B cell (primary cell): ENCODE data around the gene ZNF25. TPM values are rescaled to one million over a fixed set of nuclear protein-coding genes. Genes with fewer than 3 reads are reported as not detected.

Experiments used
- ATAC-seq: fragments of 200-7000 bp; cut with Tn5 transposase; one replicate; pipeline ENCODE4 v1.10.0; 2021; ENCODE audit warnings: low read depth, mild to moderate bottlenecking, moderate number of reproducible peaks, moderate library complexity
- CTCF ChIA-PET: fragments of 350-600 bp; sonication (Branson Sonifier 250); formaldehyde crosslinking; loops from one replicate; lab custom pipeline; 2021; ENCODE audit warnings: antibody characterized with exemption, inconsistent platforms; lab: Charles Lee
- POLR2A ChIA-PET: fragments of 350-600 bp; sonication (Branson Sonifier 250); formaldehyde crosslinking; loops from one replicate; lab custom pipeline; 2021; ENCODE audit warnings: antibody characterized with exemption; lab: Charles Lee
- DNase-seq: peaks from one replicate; pipeline ENCODE4 v3.0.0; 2013
- H2AFZ ChIP-seq: 2 replicates; pipeline ENCODE4 v1.6.1; 2012; ENCODE audit warnings: mild to moderate bottlenecking, low read depth, low read length; ENCODE audit not compliant: insufficient read depth, poor library complexity, severe bottlenecking
- H3K27ac ChIP-seq, 2 donors: 1 replicate in 1 of 2; 2 replicates in 1 of 2; pipeline ENCODE4 v1.5.1; 2012 to 2013; ENCODE audit warnings: low read length in 2 of 2, mild to moderate bottlenecking in 2 of 2, moderate library complexity in 1 of 2
- H3K27me3 ChIP-seq, 4 experiments: fragments of 200-600 bp in 1 of 4; sonication (generic) in 1 of 4; replicated peaks in 1 of 4; 1 replicate in 2 of 4; 2 replicates in 2 of 4; pipeline versions ENCODE4 v1.6.1 to v1.7.0; 2013 to 2016; ENCODE audit warnings: low read length in 3 of 4, mild to moderate bottlenecking in 2 of 4, mixed read lengths in 1 of 4, moderate library complexity in 1 of 4; ENCODE audit not compliant: insufficient read depth in 4 of 4, control insufficient read depth in 3 of 4; ENCODE audit errors: control extremely low read depth in 1 of 4
- H3K36me3 ChIP-seq, 2 experiments: replicated peaks in 1 of 2; 1 replicate in 1 of 2; 2 replicates in 1 of 2; pipeline versions ENCODE4 v1.6.1 to v1.7.1; 2013; ENCODE audit warnings: low read length in 1 of 2; ENCODE audit not compliant: insufficient read depth in 2 of 2, control insufficient read depth in 1 of 2; ENCODE audit errors: control extremely low read depth in 1 of 2, extremely low read depth in 1 of 2
- H3K4me1 ChIP-seq, 2 donors: fragments of 200-600 bp in 1 of 2; sonication (generic) in 1 of 2; 1 replicate in 1 of 2; 2 replicates in 1 of 2; pipeline versions ENCODE4 v1.5.1 to v1.6.1; 2013 to 2017; ENCODE audit warnings: low read length in 2 of 2; ENCODE audit not compliant: control insufficient read depth in 2 of 2, insufficient read depth in 2 of 2
- H3K4me2 ChIP-seq: replicated peaks from 2 replicates; pipeline ENCODE3; 2012; ENCODE audit warnings: mild to moderate bottlenecking, low read depth, low read length; ENCODE audit not compliant: poor library complexity, severe bottlenecking
- H3K4me3 ChIP-seq, 5 experiments: fragments of 200-600 bp in 1 of 5; sonication (generic) in 1 of 5; 1 replicate in 3 of 5; 2 replicates in 2 of 5; pipeline versions ENCODE4 v1.5.1 to v1.7.0; 2011 to 2016; ENCODE audit warnings: low read length in 4 of 5, mild to moderate bottlenecking in 4 of 5, low read depth in 2 of 5, control low read depth in 1 of 5, moderate library complexity in 1 of 5; ENCODE audit not compliant: insufficient read depth in 1 of 5; ENCODE audit errors: control extremely low read depth in 1 of 5, extremely low read depth in 1 of 5
- H3K79me2 ChIP-seq: fragments of 200-600 bp; sonication (generic); one replicate; pipeline ENCODE4 v1.6.0; 2016; ENCODE audit warnings: low read length; ENCODE audit not compliant: control insufficient read depth, insufficient read depth
- H3K9ac ChIP-seq: fragments of 200-600 bp; sonication (generic); 2 replicates; pipeline ENCODE4 v1.6.1; 2017; ENCODE audit warnings: mild to moderate bottlenecking, low read length, moderate library complexity
- H3K9me3 ChIP-seq, 3 donors: one replicate each; pipeline versions ENCODE4 v1.6.1 to v1.7.1; 2013; ENCODE audit warnings: low read length in 2 of 3; ENCODE audit not compliant: control insufficient read depth in 2 of 3, insufficient read depth in 1 of 3; ENCODE audit errors: control extremely low read depth in 1 of 3
- H4K20me1 ChIP-seq: 2 replicates; pipeline ENCODE4 v1.6.0; 2012; ENCODE audit warnings: mild to moderate bottlenecking, low read length; ENCODE audit not compliant: insufficient read depth, control insufficient read depth, poor library complexity, severe bottlenecking
- H3K27ac Mint-ChIP-seq: one replicate; pipeline ENCODE4 v1.8.0; 2021; ENCODE audit warnings: mixed read lengths
- H3K27me3 Mint-ChIP-seq: one replicate; pipeline ENCODE4 v1.8.0; 2021; ENCODE audit warnings: mixed read lengths
- H3K4me1 Mint-ChIP-seq: one replicate; pipeline ENCODE4 v1.8.0; 2021; ENCODE audit warnings: mixed read lengths
- H3K4me3 Mint-ChIP-seq: one replicate; pipeline ENCODE4 v1.8.0; 2021; ENCODE audit warnings: mixed read lengths
- H3K9me3 Mint-ChIP-seq: one replicate; pipeline ENCODE4 v1.8.0; 2022; ENCODE audit warnings: mixed read lengths; ENCODE audit not compliant: insufficient read depth
- EZH2 ChIP-seq: IDR thresholded peaks from 2 replicates; pipeline ENCODE4 v1.6.1; 2012; ENCODE audit warnings: borderline replicate concordance, low read depth, mild to moderate bottlenecking, moderate library complexity, low read length; ENCODE audit not compliant: insufficient read depth, poor library complexity, severe bottlenecking
- WGBS: methylation state at CpG from one replicate; pipeline ENCODE4 v1.1.5; 2013; ENCODE audit warnings: missing lambda C conversion rate; ENCODE audit not compliant: insufficient coverage; 5-methylcytosine and 5-hydroxymethylcytosine counted together
- intact Hi-C: fragments of 100-400 bp; cut with micrococcal nuclease; formaldehyde crosslinking; loops from one replicate; pipeline ENCODE4 v1.10.0; 2022
- polyA plus RNA-seq: library from polyadenylated mRNA; depleted of rRNA; stranded (reverse); fragments of >200 nt; gene quantifications from 2 replicates; pipeline ENCODE4 v1.2.3, GENCODE V29; 2012
- total RNA-seq, 2 donors: library from RNA; stranded (reverse); fragments of 120-200 nt in 1 of 2; gene quantifications; 1 replicate in 1 of 2; 2 replicates in 1 of 2; pipeline versions ENCODE4 v1.2.3 to v1.2.4, GENCODE V29; 2013 to 2022
- TF ChIP-seq, protein P1 (sequence below): fragments of 200-600 bp; IDR thresholded peaks from one replicate; pipeline ENCODE4 v1.8.0; 2022; ENCODE audit warnings: antibody characterized with exemption, mild to moderate bottlenecking

Gene ZNF25
- total and polyA plus RNA-seq, 2 donors (not counting 1 experiment from before 2014, with no cell fraction given): 4.1 to 6.4 TPM

DNA sequence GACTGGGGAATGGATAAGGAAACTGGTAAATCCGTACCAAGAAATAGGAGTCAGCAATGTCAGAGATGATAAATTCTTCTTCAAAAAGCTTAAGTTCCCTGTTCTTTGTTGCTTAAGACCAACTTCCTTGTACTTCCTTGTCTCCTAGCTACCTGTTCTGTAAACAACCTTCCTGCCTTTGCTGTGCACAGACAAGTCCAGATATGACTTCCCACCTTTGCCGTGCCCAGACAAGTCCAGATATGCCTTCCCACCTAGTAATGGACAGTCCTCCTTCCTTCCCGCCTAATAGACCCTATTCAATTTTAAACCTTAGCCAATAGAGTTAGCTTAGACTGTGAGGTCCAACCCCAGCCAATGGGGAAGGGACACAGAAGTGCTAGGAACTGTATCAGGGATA, 31.5 kb upstream of the ZNF25 start:
- CTCF ChIA-PET: no interaction called here
- no CpG with 5 or more reads among the region's 3 CpGs for WGBS

DNA sequence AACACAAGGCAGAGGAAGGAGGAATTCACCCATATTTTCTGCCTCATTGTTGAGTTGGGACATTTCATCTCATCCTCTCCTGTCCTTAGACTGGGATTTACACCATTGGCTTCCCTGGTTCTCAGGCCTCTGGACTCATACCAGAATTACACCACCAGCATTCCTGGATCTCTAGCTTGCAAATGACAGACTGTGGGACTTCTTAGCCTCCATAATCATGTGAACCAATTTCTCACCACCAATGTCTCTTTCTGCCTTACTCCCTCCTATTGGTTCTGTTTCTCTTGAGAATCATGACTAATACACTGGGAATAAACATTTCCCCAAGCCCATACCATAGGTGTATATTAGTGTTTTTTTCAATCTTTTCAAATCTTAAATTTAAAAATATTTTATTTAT, 31.1 kb upstream of the ZNF25 start:
- H2AFZ ChIP-seq: no peak overlapping the region
- CTCF ChIA-PET: no interaction called here

More for the DNA sequence above, 31.5 kb upstream of the ZNF25 start:
- H3K9me3 Mint-ChIP-seq: no peaks in the 10 kb centered on the region
- H4K20me1 ChIP-seq: peaks cover 11% of the 10 kb centered on the region
- H3K4me2 ChIP-seq: no peak overlapping the region
- no peak overlapping the region for H3K4me3 ChIP-seq
- DNase-seq (no peak), ATAC-seq (no peak)
- peaks cover 16 to 17% of the 10 kb centered on the region in 2 donors for H3K4me1 ChIP-seq
- H3K4me1 Mint-ChIP-seq: peaks cover 21% of the 10 kb centered on the region
- no peak overlapping the region for H3K4me3 Mint-ChIP-seq
- H3K79me2 ChIP-seq: peaks cover 19% of the 10 kb centered on the region
- H3K27ac ChIP-seq: no peak overlapping the region
- no peak overlapping the region for H2AFZ ChIP-seq
- H3K9ac ChIP-seq: no peak overlapping the region
- no peak for TF ChIP-seq EZH2
- TF ChIP-seq, protein P1, sequence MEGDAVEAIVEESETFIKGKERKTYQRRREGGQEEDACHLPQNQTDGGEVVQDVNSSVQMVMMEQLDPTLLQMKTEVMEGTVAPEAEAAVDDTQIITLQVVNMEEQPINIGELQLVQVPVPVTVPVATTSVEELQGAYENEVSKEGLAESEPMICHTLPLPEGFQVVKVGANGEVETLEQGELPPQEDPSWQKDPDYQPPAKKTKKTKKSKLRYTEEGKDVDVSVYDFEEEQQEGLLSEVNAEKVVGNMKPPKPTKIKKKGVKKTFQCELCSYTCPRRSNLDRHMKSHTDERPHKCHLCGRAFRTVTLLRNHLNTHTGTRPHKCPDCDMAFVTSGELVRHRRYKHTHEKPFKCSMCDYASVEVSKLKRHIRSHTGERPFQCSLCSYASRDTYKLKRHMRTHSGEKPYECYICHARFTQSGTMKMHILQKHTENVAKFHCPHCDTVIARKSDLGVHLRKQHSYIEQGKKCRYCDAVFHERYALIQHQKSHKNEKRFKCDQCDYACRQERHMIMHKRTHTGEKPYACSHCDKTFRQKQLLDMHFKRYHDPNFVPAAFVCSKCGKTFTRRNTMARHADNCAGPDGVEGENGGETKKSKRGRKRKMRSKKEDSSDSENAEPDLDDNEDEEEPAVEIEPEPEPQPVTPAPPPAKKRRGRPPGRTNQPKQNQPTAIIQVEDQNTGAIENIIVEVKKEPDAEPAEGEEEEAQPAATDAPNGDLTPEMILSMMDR: no peak
- H3K36me3 ChIP-seq: peaks cover 2 to 4% of the 10 kb centered on the region in 2 experiments
- intact Hi-C loops: no loop called here
- H3K27me3 ChIP-seq: no peaks in the 10 kb centered on the region
- H3K27ac Mint-ChIP-seq: peak overlapping the region; percentile 50
- H3K27me3 Mint-ChIP-seq: no peaks in the 10 kb centered on the region
- POLR2A ChIA-PET: no interaction called here
- H3K9me3 ChIP-seq: no peaks in the 10 kb centered on the region

More for the DNA sequence above, 31.1 kb upstream of the ZNF25 start:
- intact Hi-C loops: no loop called here
- ATAC-seq (no peak), DNase-seq (no peak)
- no peak overlapping the region for H3K27ac ChIP-seq
- H3K4me1 ChIP-seq: peaks cover 16 to 17% of the 10 kb centered on the region in 2 donors
- Mint-ChIP-seq H3K9me3 (no peaks in the 10 kb centered on the region), H3K4me3 (no peak overlapping the region), H3K4me1 (peaks cover 19% of the 10 kb centered on the region), H3K27me3 (no peaks in the 10 kb centered on the region), H3K27ac (no peak overlapping the region)
- H3K27me3 ChIP-seq: no peaks in the 10 kb centered on the region
- POLR2A ChIA-PET: no interaction called here
- TF ChIP-seq, protein P1: no peak
- no peaks in the 10 kb centered on the region for H3K9me3 ChIP-seq
- peaks cover 11% of the 10 kb centered on the region for H4K20me1 ChIP-seq
- H3K4me2 ChIP-seq: no peak overlapping the region
- peaks cover 16% of the 10 kb centered on the region for H3K79me2 ChIP-seq
- no peak overlapping the region for H3K9ac ChIP-seq
- H3K36me3 ChIP-seq: no peaks in the 10 kb centered on the region
- no peak overlapping the region for H3K4me3 ChIP-seq
